Breast epithelium (tissue), 4 donors: Measurements from ENCODE around the gene GOLGA8J. TPM values are rescaled to one million over a fixed set of nuclear protein-coding genes. Genes with fewer than 3 reads are reported as not detected.

Source experiments
- DNase-seq, 2 donors: peaks; one replicate each; pipeline ENCODE4 v3.0.0-alpha.2; 2019; ENCODE audit warnings: low spot score in 2 of 2
- H3K27ac ChIP-seq, 2 donors: fragments of 200-600 bp; sonication (generic) in 1 of 2; one replicate each; pipeline ENCODE4 v1.5.1; 2016 to 2019; ENCODE audit warnings: mild to moderate bottlenecking in 1 of 2
- H3K27me3 ChIP-seq, 2 donors: fragments of 200-600 bp; sonication (generic) in 1 of 2; one replicate each; pipeline versions ENCODE4 v1.5.1 to v1.6.0; 2017 to 2019; ENCODE audit warnings: control low read depth in 1 of 2, mild to moderate bottlenecking in 1 of 2
- H3K36me3 ChIP-seq: fragments of 200-600 bp; one replicate; pipeline ENCODE4 v1.5.1; 2019
- H3K4me1 ChIP-seq, 2 donors: fragments of 200-600 bp; sonication (generic); one replicate each; pipeline ENCODE4 v1.5.1; 2016 to 2019; ENCODE audit warnings: control low read depth in 1 of 2
- H3K4me3 ChIP-seq, 3 donors: fragments of 200-600 bp; sonication (generic); 1 replicate in 2 of 3; 2 replicates in 1 of 3; pipeline ENCODE4 v1.5.1; 2016 to 2019; ENCODE audit warnings: mild to moderate bottlenecking in 3 of 3, moderate library complexity in 2 of 3
- H3K9me3 ChIP-seq, 2 donors: fragments of 200-600 bp; sonication (generic) in 1 of 2; one replicate each; pipeline ENCODE4 v1.5.1; 2016 to 2019; ENCODE audit warnings: control low read depth in 1 of 2
- CTCF ChIP-seq, 3 donors: fragments of 450-650 bp; IDR thresholded peaks; one replicate each; pipeline ENCODE4 v1.5.1; 2016 to 2017; ENCODE audit warnings: antibody characterized with exemption in 3 of 3, mild to moderate bottlenecking in 3 of 3, moderate library complexity in 3 of 3
- POLR2A ChIP-seq: fragments of 450-650 bp; IDR thresholded peaks from one replicate; pipeline ENCODE4 v1.6.1; 2016; ENCODE audit warnings: antibody characterized with exemption, mild to moderate bottlenecking, moderate library complexity
- POLR2AphosphoS5 ChIP-seq, 3 donors: sonication (generic); formaldehyde crosslinking; IDR thresholded peaks; one replicate each; pipeline ENCODE4 v1.6.1; 2017; ENCODE audit warnings: antibody characterized with exemption in 3 of 3
- intact Hi-C: fragments of 100-400 bp; cut with DNase I; formaldehyde crosslinking; loops from one replicate; pipeline ENCODE4 v1.15.1; 2023; ENCODE audit warnings: low total_unique reads
- total RNA-seq, 3 donors: library from RNA; depleted of rRNA; stranded (reverse); fragments of >200 nt; gene quantifications; one replicate each; pipeline ENCODE4 v1.1.0, GENCODE V29; 2016

Gene GOLGA8J
- total RNA-seq, 3 donors from 2014 or later: 0.44 TPM; not detected in 2

DNA sequence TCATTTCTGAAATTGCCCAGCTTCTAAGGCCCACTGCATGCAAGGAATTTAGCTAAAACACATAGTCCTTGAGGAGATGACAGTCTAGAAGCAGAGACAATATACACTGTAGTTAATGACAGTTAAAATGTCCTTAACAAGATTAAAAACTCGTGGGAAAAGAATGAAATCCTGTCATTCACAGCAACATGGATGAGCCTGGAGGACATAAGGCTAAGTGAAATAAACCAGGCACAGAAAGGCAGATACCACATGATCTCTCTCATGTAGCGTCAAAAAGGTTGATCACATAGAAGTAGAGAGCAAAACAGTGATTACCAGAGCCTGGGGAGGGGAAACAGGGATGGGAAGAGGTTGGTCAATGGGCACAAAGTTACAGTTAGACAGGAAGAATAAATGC is 36.3 kb upstream of the GOLGA8J start:
- Histone ChIP-seq H3K4me3 (no peak overlapping the region), H3K36me3 (no peaks in the 10 kb centered on the region), H3K27me3 (no peaks in the 10 kb centered on the region), H3K9me3 (no peaks in the 10 kb centered on the region), H3K4me1 (no peaks in the 10 kb centered on the region), H3K27ac (no peak overlapping the region)
- DNase-seq: no peak
- intact Hi-C loops: no loop called here
- TF ChIP-seq POLR2AphosphoS5 (IDR thresholded peaks at IDR 0.05) (no peak), POLR2A (no peak), CTCF (IDR thresholded peaks at IDR 0.05) (no peak)

DNA sequence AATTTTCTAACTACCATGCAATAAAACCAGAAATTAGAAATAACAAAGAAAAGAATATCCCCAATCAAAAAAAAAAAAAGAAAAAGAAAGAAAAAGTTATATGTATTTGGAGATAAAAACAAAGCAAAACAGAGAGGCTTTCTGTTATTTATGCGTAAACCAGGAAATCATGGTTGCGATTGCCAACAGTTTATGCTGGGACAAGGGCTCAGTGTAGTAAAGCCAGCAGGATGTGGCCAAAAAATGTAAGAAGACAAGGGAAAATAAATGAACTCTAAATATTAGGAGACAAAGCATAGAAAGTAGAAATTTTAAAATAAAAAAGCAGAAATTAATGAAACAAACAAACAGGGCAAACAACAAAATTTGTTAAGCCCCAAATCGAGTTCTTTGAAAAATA is 27.2 kb upstream of the GOLGA8J start:
- DNase-seq: no peak
- H3K36me3 ChIP-seq: no peaks in the 10 kb centered on the region
- H3K27me3 ChIP-seq: no peaks in the 10 kb centered on the region
- H3K9me3 ChIP-seq: no peaks in the 10 kb centered on the region
- TF ChIP-seq CTCF (IDR thresholded peaks at IDR 0.05): no peak
- no peak for TF ChIP-seq POLR2A
- TF ChIP-seq POLR2AphosphoS5 (IDR thresholded peaks at IDR 0.05): no peak
- no peak overlapping the region for H3K4me3 ChIP-seq
- no peak overlapping the region for H3K27ac ChIP-seq
- H3K4me1 ChIP-seq: no peaks in the 10 kb centered on the region
- intact Hi-C loops: no loop called here

DNA sequence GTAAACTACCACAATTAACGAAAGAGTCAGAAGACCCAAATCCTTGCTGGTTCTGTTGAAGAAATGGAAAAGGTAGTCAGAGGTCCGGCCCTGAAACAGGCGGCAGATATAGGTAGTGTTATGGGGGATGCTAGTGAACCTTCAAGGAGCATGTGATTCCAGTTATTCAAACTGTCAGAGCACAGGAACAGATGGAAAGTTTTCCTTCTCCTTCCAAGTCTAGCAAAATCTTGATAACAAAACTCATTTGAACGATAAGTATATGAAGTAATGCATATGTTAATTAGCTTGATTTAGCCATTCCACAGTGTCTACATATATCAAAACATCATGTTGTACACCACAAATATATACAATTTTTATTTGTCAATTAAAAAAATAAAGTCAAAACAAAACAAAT is 26.6 kb upstream of the GOLGA8J start:
- Histone ChIP-seq H3K4me3 (no peak overlapping the region), H3K36me3 (no peaks in the 10 kb centered on the region), H3K27me3 (no peaks in the 10 kb centered on the region), H3K4me1 (no peaks in the 10 kb centered on the region), H3K9me3 (no peaks in the 10 kb centered on the region), H3K27ac (no peak overlapping the region)
- intact Hi-C loops: no loop called here
- no peak for DNase-seq
- TF ChIP-seq POLR2A: no peak
- no peak for TF ChIP-seq POLR2AphosphoS5 (IDR thresholded peaks at IDR 0.05)
- TF ChIP-seq CTCF (IDR thresholded peaks at IDR 0.05): no peak

DNA sequence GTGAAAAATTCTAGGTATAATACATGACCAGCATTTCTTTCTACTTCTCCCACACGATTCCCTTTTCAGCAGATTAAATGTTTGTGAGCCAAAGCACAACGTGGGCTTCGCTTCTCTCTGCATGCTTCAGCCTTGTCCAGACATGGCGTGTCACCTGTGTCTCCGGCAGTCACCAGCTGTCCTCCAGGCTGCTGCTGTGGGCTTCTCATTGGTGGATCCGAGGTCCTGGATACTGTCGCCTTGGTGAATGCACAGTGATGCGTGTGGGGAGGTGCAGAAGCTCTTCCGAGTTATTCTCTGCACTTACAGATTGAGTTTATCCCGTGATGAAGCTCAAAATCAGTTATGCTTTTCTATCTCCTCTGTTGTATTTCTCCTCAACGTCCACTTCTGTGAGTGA is 23.0 kb upstream of the GOLGA8J start:
- Histone ChIP-seq H3K36me3 (no peaks in the 10 kb centered on the region), H3K27ac (no peak overlapping the region), H3K27me3 (no peaks in the 10 kb centered on the region), H3K9me3 (no peaks in the 10 kb centered on the region), H3K4me1 (no peaks in the 10 kb centered on the region), H3K4me3 (no peak overlapping the region)
- no peak for DNase-seq
- intact Hi-C loops: no loop called here
- TF ChIP-seq POLR2AphosphoS5 (IDR thresholded peaks at IDR 0.05) (no peak), POLR2A (no peak), CTCF (IDR thresholded peaks at IDR 0.05) (no peak)

- H3K9me3 ChIP-seq: no peaks in the 10 kb centered on the region
- intact Hi-C loops: no loop called here
- no peaks in the 10 kb centered on the region for H3K27me3 ChIP-seq
- no peak overlapping the region for H3K4me3 ChIP-seq
- H3K27ac ChIP-seq: no peak overlapping the region
- TF ChIP-seq CTCF (IDR thresholded peaks at IDR 0.05) (no peak), POLR2A (no peak), POLR2AphosphoS5 (IDR thresholded peaks at IDR 0.05) (no peak)
- no peaks in the 10 kb centered on the region for H3K4me1 ChIP-seq
- no peak for DNase-seq
- no peaks in the 10 kb centered on the region for H3K36me3 ChIP-seq
Observed at GRCh38 chr15:30062881-30063280, 19.9 kb upstream of the GOLGA8J start.
